Stomach (tissue), 4 donors: ENCODE measurements around the gene ZNF80.

Source experiments
- EP300 ChIP-seq: sonication (generic); formaldehyde crosslinking; IDR thresholded peaks from one replicate; pipeline ENCODE4 v1.6.1; 2017; ENCODE audit warnings: antibody characterized with exemption
- POLR2AphosphoS5 ChIP-seq, 3 donors: sonication (generic); formaldehyde crosslinking; IDR thresholded peaks; one replicate each; pipeline ENCODE4 v1.6.1; 2016; ENCODE audit warnings: antibody characterized with exemption in 3 of 3
- TF ChIP-seq, protein P1 (sequence below), 7 experiments: fragments of 450-650 bp in 4 of 7; fragments of 200-600 bp in 3 of 7; sonication (generic) in 3 of 7; IDR thresholded peaks; one replicate each; pipeline ENCODE4 v1.5.1; 2016 to 2019; ENCODE audit warnings: antibody characterized with exemption in 7 of 7, control low read depth in 2 of 7, mild to moderate bottlenecking in 1 of 7

DNA sequence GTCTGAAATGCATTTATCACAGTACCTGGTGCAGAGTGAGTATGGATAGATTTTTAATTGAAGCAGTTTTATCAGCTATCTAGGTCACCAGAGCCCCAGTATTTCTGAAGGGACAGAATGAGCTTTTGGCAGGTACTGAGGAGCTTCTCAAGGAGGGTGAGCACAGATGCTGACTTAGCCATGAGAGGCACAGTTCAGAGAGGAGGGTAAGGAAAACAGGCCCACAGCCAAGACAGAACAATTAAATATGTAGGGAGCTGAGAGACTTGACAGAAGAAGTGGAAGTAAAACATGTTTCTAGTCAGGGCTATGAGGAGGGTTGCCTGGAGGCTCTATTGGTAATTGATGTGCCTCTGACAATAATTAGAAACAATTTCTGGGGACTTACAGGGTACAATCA is 20.1 kb downstream of the ZNF80 start:
- TF ChIP-seq, protein P1, sequence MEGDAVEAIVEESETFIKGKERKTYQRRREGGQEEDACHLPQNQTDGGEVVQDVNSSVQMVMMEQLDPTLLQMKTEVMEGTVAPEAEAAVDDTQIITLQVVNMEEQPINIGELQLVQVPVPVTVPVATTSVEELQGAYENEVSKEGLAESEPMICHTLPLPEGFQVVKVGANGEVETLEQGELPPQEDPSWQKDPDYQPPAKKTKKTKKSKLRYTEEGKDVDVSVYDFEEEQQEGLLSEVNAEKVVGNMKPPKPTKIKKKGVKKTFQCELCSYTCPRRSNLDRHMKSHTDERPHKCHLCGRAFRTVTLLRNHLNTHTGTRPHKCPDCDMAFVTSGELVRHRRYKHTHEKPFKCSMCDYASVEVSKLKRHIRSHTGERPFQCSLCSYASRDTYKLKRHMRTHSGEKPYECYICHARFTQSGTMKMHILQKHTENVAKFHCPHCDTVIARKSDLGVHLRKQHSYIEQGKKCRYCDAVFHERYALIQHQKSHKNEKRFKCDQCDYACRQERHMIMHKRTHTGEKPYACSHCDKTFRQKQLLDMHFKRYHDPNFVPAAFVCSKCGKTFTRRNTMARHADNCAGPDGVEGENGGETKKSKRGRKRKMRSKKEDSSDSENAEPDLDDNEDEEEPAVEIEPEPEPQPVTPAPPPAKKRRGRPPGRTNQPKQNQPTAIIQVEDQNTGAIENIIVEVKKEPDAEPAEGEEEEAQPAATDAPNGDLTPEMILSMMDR (IDR thresholded peaks at IDR 0.05), result no peak
- TF ChIP-seq POLR2AphosphoS5 (IDR thresholded peaks at IDR 0.05) (no peak), EP300 (no peak)
